GM19452 (cell line): ENCODE measurements around the gene PDZD7.

Experiments used
- ATAC-seq: cut with Tn5 transposase; IDR thresholded peaks from one replicate; pipeline ENCODE4 v1.9.1; 2021; ENCODE audit not compliant: unreplicated experiment

Gene PDZD7

GRCh38 chr10:101031128-101031795 is at the start of gene PDZD7, which contains the start of gene SFXN3:
Gene PDZD7 (minus strand): TSS chr10:101031129. CDS start chr10:101030219, 910 bp downstream.
Gene SFXN3 (plus strand): TSS chr10:101031234. CDS start chr10:101034695, 3,461 bp downstream.
- peak; percentile 91 for ATAC-seq

- no peak for ATAC-seq
Measured at GRCh38 chr10:101079874-101080273, 48.9 kb upstream of the PDZD7 start.

- no peak for ATAC-seq
Measured at GRCh38 chr10:101076630-101077029, 45.7 kb upstream of the PDZD7 start.

GRCh38 chr10:101075775-101076174 is 44.8 kb upstream of the PDZD7 start:
- ATAC-seq, result no peak

GRCh38 chr10:101073631-101074030 is 42.7 kb upstream of the PDZD7 start:
- ATAC-seq, result no peak

- no peak for ATAC-seq
Measured at GRCh38 chr10:101072923-101073322, 42.0 kb upstream of the PDZD7 start.

- no peak for ATAC-seq
Measured at GRCh38 chr10:101071885-101072433, 41.0 kb upstream of the PDZD7 start.

GRCh38 chr10:101071267-101071884 is 40.4 kb upstream of the PDZD7 start:
- no peak for ATAC-seq

GRCh38 chr10:101070098-101070497 is 39.2 kb upstream of the PDZD7 start:
- ATAC-seq, result no peak

- ATAC-seq, result no peak
Measured at GRCh38 chr10:101069441-101069840, 38.5 kb upstream of the PDZD7 start.

- ATAC-seq, result no peak
Measured at GRCh38 chr10:101067356-101068083, 36.6 kb upstream of the PDZD7 start.

- ATAC-seq, result no peak
Measured at GRCh38 chr10:101066896-101067355, 36.0 kb upstream of the PDZD7 start.

GRCh38 chr10:101066146-101066895 is 35.4 kb upstream of the PDZD7 start:
- no peak for ATAC-seq

- no peak for ATAC-seq
Measured at GRCh38 chr10:101065481-101066145, 34.7 kb upstream of the PDZD7 start.

GRCh38 chr10:101064415-101065030 is 33.6 kb upstream of the PDZD7 start:
- ATAC-seq, result no peak

- ATAC-seq, result no peak
Measured at GRCh38 chr10:101063548-101064414, 32.9 kb upstream of the PDZD7 start.

GRCh38 chr10:101063050-101063525 is 32.2 kb upstream of the PDZD7 start:
- no peak for ATAC-seq

GRCh38 chr10:101062232-101063049 is 31.5 kb upstream of the PDZD7 start:
- ATAC-seq, result peak; percentile 32
